LNCaP clone FGC (cell line): ENCODE data around the gene USP3.

Experiments used
- DNase-seq: peaks from one replicate; pipeline ENCODE4 v3.0.0-alpha.2; 2011; ENCODE audit warnings: low read depth
- H3K4me3 ChIP-seq: 2 replicates; pipeline ENCODE4 v1.5.1; 2011; ENCODE audit warnings: mild to moderate bottlenecking, low read depth, low read length, control low read depth
- TF ChIP-seq, protein P1 (sequence below): IDR thresholded peaks from 2 replicates; pipeline ENCODE4 v1.5.1; 2012; ENCODE audit warnings: mild to moderate bottlenecking; ENCODE audit not compliant: control insufficient read depth, insufficient read depth; ENCODE audit errors: extremely low read depth

The USP3 gene

DNA sequence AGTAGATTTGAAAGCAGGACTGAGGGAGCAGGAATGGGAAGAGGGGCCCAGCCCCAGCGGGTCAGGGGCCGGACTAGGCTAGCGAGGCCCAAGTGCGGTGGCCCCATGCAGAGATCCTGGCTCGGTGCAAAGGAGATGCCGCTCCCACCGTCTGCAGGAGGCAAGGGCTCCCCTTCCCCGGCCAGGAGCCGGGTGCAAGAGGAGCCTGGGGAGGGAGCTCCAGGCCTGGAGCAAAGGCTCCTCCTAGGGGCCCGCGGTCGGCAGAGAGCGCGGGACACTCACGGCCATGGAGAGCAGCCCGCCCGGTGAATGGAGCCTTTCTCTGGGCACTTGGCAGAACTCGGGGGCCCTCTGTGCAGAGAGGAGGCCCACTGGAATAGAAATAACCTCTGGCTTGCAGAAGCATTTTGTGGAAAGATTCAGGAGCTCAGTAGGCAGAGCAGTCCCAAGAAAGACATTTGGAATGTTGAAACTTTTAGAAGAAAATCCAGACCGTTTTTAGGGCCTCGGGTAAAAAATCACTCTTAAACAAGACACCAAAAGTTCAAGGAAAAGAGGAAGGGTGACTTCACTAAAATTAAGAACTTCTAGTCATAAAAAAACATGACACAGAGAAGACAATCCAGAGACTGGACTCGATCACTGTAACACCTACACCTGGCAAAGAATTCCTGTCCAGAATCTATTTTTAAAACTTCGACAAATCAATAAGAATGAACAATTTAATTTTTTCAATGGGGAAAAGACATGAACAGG, 43.0 kb upstream of the USP3 start:
- TF ChIP-seq, protein P1, sequence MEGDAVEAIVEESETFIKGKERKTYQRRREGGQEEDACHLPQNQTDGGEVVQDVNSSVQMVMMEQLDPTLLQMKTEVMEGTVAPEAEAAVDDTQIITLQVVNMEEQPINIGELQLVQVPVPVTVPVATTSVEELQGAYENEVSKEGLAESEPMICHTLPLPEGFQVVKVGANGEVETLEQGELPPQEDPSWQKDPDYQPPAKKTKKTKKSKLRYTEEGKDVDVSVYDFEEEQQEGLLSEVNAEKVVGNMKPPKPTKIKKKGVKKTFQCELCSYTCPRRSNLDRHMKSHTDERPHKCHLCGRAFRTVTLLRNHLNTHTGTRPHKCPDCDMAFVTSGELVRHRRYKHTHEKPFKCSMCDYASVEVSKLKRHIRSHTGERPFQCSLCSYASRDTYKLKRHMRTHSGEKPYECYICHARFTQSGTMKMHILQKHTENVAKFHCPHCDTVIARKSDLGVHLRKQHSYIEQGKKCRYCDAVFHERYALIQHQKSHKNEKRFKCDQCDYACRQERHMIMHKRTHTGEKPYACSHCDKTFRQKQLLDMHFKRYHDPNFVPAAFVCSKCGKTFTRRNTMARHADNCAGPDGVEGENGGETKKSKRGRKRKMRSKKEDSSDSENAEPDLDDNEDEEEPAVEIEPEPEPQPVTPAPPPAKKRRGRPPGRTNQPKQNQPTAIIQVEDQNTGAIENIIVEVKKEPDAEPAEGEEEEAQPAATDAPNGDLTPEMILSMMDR = no peak
- DNase-seq = no peak
- no peak overlapping the region for H3K4me3 ChIP-seq

DNA sequence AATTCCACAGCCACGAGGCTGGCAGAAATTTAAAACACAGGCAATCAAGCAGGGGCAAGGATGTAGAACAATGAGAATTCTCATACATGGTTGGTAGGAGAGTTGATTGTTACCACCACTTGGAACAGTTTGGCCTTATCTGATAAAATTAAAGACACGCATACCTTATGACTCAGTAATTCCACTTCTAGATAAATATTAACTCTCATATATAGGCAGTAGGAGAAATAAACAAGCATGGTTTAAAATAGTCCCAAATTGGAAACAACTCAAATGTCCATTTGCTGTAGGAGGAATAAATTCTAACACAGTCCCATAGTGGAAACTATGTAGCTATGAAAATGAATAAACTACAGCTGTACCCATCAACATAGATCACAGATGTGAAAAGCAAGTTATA, 42.3 kb upstream of the USP3 start:
- no peak overlapping the region for H3K4me3 ChIP-seq
- DNase-seq = peak; percentile 81
- TF ChIP-seq, protein P1 = no peak

DNA sequence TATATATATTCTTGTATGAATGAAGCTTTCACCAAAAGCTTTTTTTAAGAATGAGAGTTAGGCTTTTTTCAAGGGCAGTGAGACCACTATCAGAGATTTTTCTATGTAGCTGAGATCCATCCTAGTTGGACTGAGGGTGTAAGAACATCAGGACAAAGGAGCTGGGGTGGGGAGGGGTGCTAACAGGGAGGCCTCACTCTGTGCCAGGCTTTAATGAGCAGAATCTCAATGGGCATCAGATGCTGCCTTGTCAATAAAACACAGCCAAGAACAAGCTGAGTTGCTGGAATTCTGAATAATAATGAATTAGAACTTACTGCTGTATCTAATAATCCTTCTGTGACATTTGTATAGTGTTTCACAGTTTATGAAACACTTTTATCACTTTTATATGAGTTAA, 41.4 kb upstream of the USP3 start:
- TF ChIP-seq, protein P1 = no peak
- no peak for DNase-seq
- H3K4me3 ChIP-seq = no peak overlapping the region

DNA sequence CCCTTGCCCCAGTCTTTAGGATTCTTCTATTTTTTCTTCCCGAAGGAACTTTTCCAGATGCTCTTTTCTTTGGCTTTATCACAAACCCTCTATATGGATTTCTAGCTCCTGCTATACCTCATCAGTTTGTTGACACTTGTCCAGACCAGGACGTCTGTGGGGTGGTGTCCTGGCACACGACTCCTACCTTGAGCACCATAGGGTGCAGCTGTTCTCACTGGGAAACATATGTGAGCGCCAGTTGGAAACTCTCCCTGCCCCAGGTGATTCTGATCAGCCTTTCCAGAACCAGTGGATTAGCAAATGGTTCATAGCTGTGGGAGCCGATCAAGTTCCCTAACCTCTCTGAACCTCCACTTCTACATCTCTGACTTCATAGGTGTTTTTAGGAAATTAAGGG, 40.6 kb upstream of the USP3 start:
- TF ChIP-seq, protein P1 = no peak
- no peak overlapping the region for H3K4me3 ChIP-seq
- DNase-seq = no peak

DNA sequence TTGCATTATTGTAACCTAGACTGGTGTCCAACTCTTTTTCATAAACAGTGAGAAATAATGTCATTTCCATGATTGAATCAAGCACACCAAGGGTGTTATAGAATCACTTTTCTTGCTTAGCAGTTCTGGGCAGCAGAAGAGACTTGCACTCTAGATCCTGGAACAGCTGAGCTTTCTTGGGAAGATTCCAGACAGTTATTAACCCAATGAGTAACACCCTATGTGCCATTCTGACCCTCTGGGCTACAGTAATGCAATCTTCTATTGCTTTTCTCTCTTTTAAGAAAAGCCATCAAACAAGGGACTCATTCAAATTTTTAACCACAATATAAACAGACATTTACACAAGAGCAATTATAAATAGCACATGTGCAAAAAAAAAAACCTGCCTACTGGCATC, 39.3 kb upstream of the USP3 start:
- TF ChIP-seq, protein P1 = no peak
- no peak for DNase-seq
- no peak overlapping the region for H3K4me3 ChIP-seq

DNA sequence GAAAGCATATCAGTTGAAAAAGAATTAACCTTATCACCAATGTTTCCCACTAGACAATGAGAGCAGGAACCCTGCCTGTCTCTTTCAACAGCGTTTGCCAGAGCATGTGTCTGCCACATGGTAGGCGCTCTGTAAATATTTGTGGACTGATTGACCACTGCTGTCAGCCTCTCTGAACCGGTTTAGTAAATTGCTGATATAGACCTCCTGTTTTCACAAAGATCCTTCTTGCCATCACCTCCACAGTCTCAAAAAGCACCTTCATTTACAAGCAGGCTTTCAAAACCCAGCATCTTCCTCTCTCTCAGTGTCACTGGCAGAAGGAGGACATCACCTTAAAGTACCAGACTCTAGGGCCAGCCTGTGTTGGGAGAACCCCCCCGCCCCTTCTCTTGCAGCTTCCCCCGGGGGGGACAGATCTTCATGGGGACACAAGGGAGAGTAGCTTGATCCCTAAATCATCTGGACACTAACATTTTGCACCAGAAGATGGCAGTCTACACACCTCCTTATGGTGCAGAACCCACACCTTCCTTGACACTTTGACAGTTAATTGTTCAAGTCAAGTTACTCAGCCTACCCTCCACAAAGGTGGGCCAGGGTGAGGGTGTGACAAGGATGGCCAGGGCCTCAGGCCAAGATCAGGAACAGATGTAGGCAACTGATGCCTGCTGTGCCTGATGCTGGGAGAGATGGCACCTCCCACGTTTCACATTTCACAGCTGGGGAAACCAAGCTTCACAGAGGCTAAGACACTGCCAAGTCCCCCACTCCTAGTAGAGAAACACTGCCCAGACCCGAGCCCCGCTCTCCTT, 37.8 kb upstream of the USP3 start:
- peak; percentile 55 for DNase-seq
- no peak overlapping the region for H3K4me3 ChIP-seq
- TF ChIP-seq, protein P1 = peak; percentile 80
